Heart left ventricle (tissue), 13 donors: ENCODE data around the gene COL15A1.

ENCODE experiments used
- POLR2A ChIP-seq, 2 donors: fragments of 450-650 bp; IDR thresholded peaks; one replicate each; pipeline ENCODE4 v1.6.1; 2017; ENCODE audit warnings: antibody characterized with exemption in 2 of 2, mild to moderate bottlenecking in 2 of 2, moderate library complexity in 2 of 2
- TF ChIP-seq, protein P1 (sequence below), 12 donors: fragments of 200-600 bp; sonication (generic) in 4 of 12; IDR thresholded peaks; one replicate each; pipeline versions ENCODE4 v1.5.0 to v1.8.0; 2018 to 2022; ENCODE audit warnings: antibody characterized with exemption in 12 of 12, mild to moderate bottlenecking in 5 of 12
- donor health status: ischemic (EF 13 %, LVEDD 7.1; RV severe dilation, severe dysfunction).
- donor health status: DM: no; HTN: yes; CAD: no.
- donor health status: DM: no; HTN: no; CAD: no.
- donor health status: ischemic (EF 25% LVEDD 6.9; RV normal size, moderate dysfunction).
- donor health status: ischemic (EF 25% LVEDD 5.7; RV mildly dilated, moderate dysfunction).
- donor health status: ischemic (EF 35%, LVEDD 5.7; RV mildly dilated, moderate dysfunction).
- donor health status: nonischemic (EF 11% LVEDD 7.7; RV severe dilation, severe dysfunction).
- donor health status: DM: yes; HTN: yes; CAD: no.
- donor health status: PGD.
- donor health status: ischemic (EF 29% LVEDD 5.4; RV normal size, mild dysfunction).
- donor health status: nonischemic (EF 23%, LVEDD 6.1; RV moderate dilation, normal function).

DNA sequence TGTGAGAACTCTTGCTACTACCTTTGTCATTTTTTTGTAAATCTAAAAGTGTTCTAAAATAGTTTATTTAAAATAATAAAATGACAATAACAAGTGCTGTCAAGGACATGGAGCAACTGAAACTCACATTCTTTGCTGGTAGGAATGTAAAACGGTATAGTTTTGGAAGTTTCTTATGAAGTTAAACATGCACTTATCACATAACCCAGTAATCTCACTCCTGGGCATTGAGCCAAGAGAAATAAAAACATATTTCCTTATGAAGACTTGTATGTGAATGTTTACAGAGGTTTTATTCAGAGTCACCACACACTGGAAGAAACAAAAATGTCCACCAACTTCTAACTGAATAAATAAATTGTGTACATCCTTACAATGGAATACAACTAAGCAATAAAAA lies 46.0 kb upstream of the COL15A1 start:
- TF ChIP-seq, protein P1, sequence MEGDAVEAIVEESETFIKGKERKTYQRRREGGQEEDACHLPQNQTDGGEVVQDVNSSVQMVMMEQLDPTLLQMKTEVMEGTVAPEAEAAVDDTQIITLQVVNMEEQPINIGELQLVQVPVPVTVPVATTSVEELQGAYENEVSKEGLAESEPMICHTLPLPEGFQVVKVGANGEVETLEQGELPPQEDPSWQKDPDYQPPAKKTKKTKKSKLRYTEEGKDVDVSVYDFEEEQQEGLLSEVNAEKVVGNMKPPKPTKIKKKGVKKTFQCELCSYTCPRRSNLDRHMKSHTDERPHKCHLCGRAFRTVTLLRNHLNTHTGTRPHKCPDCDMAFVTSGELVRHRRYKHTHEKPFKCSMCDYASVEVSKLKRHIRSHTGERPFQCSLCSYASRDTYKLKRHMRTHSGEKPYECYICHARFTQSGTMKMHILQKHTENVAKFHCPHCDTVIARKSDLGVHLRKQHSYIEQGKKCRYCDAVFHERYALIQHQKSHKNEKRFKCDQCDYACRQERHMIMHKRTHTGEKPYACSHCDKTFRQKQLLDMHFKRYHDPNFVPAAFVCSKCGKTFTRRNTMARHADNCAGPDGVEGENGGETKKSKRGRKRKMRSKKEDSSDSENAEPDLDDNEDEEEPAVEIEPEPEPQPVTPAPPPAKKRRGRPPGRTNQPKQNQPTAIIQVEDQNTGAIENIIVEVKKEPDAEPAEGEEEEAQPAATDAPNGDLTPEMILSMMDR (IDR thresholded peaks at IDR 0.05), result no peak
- no peak for TF ChIP-seq POLR2A (IDR thresholded peaks at IDR 0.05)
